LHCN-M2 (cell line): ENCODE data around the gene RAB37. TPM values are rescaled to one million over a fixed set of nuclear protein-coding genes. Genes with fewer than 3 reads are reported as not detected.

Experiments used
- DNase-seq: peaks from one replicate; pipeline ENCODE4 v3.0.0-alpha.2; 2012; ENCODE audit warnings: low read depth
- polyA plus RNA-seq: library from polyadenylated mRNA; unstranded; fragments of >200 nt; gene quantifications from one replicate; pipeline ENCODE4 v1.2.1, GENCODE V29; 2012; ENCODE audit warnings: missing spikeins
- total RNA-seq: library from RNA; depleted of rRNA; stranded (reverse); fragments of >200 nt; gene quantifications from 2 replicates; pipeline ENCODE4 v1.2.3, GENCODE V29; 2014; rRNA removed

The RAB37 gene
- 0.19 and 0.34 TPM in 2 replicates for total RNA-seq
- polyA plus RNA-seq: 0.70 TPM

DNA sequence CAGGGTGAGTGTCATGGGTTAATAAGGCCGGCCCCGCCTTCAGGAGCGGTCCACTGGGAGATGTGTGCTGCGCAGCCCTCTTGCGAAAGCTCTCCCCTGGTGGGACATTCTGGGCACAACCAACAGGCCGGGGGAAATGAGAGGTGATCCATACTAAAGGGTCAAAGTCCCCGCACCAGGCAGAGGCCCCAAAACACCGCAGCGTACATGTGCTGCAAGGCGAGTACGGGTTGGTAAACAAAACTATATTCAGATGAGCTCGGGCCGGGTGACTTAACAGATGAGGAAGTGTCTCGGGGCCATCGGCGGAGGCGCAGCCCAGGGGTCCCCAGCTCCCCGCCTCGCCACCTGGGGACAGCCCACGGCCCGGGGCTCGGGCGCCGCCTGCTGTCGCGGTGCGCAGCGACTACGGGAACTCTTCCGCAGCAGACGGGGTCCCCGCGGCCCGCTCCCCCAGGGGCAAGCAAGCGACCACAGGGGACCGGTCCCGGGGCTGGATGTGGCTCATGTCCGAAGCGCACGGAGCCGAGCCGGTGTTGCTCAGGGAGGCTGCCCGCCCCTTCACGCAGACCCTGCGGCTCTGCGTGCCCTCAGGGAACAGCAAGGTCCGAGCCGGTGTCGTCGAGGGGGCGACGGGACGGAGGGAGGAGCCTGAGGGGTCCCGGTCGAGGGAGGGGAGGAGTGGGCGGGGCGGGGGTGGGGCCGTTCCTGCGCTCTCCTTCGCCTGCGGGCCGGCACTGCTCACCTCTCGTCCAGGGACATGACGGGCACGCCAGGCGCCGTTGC lies at the start of gene RAB37:
RAB37 (plus strand) TSS at position 744 of the 786 bp plus-strand sequence; CDS start at position 761, 17 bp downstream.
- DNase-seq: no peak

- DNase-seq: no peak
Observed at GRCh38 chr17:74687886-74688285, 49.2 kb upstream of the RAB37 start.

DNA sequence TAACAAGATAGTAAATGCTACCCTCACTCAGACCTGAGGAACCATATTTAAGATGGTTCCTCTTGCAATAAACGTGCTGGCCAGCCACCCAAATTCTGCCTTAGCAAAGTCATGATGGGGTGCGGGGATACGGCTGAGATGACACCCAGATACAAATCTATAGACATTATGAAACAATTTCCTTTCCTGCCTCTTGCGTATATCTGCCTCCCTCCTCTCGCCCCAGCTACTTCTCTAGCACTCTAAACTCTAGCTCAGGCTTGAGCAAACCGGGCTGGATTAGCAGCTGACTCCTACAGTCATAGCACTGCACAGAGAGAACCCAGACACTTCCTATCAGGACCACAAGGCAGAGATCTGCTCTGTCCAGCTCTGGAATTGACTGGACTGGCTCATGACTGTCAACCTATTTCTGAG lies 46.6 kb upstream of the RAB37 start:
- DNase-seq: no peak

GRCh38 chr17:74691151-74691550 lies 45.9 kb upstream of the RAB37 start:
- no peak for DNase-seq

GRCh38 chr17:74694081-74694480 lies 43.0 kb upstream of the RAB37 start:
- no peak for DNase-seq

DNA sequence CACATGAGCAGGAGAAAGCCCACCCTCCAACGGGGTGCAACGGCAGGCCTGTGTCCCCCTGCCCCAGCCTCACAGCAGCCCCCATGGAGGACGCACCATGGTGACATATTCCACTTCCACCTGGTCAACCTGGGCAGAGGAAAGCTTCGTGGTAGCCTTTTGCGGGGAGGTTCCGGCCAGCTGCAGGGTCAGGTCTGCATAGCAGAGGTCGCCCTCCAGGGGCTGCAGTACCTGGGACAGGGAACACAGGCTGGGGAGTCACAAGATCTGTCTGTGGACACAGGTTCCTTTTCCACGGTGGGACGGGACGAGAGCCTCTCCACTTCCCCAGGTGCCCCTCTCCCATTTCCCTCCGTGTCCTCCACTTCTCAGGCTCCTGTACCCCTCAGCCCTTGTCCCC lies 41.4 kb upstream of the RAB37 start:
- no peak for DNase-seq

DNA sequence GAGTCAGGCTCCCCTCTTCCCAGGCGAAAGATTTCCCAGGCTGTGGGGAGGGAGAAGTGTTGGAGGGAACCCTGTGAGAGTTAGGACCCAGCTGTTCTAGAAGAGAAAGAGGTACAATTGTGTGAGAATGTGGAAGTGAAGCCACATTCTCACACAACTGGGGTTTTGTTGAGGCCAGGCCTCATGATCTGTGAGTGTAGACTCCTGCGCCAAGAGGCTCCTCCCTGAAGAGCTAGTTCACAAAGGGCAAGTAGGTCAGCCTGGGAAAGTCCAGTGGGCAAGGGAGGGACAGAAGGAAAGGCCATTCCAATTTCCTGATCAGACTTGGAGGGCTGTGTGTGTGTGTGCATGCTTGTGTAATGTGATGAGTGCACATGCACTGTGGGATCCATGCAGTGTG lies 39.5 kb upstream of the RAB37 start:
- no peak for DNase-seq

GRCh38 chr17:74698069-74698468 lies 39.0 kb upstream of the RAB37 start:
- DNase-seq: no peak

DNA sequence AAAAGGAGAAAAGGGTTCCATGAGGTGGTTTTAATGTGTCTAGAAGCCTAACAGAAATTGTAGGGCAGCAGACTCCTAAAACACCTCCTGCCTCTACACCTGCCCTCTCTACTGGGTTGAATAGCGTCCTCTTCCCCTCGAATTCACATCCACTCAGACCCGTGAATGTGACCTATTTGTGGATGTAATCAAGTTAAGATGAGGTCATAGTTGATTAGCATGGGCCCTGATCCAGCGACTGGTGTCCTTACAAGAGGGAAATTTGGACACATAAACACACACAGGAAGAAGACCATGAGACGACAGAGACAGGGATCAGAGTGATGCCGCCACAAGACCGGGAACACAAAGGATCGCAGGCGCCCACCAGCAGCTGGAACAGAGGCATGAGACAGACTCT lies 37.8 kb upstream of the RAB37 start:
- DNase-seq: no peak

DNA sequence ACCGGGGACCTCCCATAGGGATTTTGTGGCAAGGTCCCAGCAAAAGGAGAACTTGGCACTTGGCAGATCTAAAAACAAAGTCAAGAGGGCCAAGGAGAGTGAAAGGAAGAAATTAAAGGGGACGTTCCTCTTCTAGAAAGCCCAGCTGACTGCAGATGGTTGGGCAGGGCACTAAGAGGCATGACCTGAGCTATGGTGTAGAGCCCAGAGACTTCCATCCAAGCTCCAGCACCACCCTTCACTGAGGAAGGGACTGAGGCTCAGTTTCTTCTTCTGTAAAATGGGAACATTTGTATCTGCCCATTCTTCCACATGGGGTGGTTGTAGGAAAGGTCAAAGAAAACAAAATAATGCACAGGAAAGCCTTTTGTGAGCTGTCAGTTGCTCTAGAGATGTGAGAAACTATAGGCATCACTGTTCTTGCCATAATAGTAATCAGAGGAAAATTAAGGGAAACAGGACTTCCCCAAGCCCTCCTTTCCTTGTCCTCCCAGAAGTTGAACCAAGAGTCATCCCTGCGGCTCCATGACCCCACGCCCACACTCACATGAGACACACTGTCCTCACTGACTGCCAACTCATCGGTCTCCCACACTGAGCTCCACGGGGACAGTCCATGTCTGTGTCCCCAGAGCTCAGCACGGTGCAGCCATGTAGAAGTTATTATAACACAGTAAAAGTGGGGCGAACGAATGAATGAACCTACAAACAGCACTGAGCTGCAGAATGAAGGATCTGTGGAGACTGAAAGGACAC lies 34.8 kb upstream of the RAB37 start:
- no peak for DNase-seq

GRCh38 chr17:74703311-74703710 lies 33.7 kb upstream of the RAB37 start:
- no peak for DNase-seq

- DNase-seq: no peak
Observed at GRCh38 chr17:74704544-74704943, 32.5 kb upstream of the RAB37 start.

DNA sequence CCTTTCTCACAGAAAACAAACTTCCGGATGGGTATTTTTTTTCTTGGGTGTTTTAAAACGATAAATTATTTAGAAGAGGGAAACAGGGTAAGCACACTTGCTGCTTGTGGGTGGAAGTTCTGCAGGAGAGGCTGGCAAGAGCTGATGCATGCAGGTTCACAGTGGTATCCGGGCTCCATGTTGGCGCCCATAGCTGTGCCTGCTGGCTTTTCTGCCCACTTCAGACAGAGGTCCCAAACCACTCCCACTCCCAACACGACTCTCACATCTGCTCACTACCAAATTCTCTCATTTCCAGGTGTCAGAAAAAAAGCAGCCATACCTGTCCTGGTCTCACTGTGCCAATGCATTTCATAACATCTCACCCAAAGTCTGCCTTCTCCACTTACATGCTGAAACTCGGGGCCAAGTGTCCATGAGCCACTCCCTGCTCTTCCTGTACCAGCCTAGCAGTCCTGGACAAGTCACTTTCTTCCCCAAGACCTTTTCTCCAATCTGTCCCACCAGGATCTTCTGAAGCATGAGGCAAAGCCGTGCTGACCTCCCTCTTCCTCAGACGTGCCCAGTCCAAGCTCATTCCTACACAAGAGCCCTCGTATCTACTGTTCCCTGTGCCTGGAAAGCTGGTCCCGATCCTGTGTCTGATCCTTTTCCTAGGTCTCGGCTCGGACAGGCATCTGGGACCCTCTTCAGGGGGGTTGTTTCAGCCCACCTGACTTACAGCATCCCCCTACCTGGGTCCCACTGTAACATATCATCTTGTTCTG lies 25.8 kb upstream of the RAB37 start:
- DNase-seq: no peak

DNA sequence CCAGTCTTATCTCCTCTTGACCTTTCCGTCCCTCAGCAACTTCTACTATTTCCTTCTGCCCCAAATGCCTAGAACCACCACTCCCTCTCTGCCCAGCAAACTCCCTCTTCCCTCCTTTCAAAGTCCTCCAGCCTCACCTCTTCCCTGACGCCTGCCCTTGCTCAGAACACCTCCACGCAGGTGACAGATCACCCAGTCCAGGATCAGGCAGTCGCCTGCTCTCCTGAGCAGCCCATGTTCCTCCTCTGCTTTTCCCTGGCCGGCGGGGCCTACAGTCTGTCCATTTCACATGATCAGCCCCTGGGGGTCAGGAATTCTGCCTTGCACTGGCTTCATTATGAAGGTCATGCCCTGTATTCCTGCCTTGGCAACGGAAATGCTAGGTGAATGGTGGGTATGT lies 24.8 kb upstream of the RAB37 start:
- DNase-seq: no peak

GRCh38 chr17:74712756-74713155 lies 24.3 kb upstream of the RAB37 start, which contains the start of gene CD300LF:
Gene CD300LF (minus strand): TSS chr17:74712923. CDS start chr17:74712866, 57 bp downstream.
- no peak for DNase-seq

DNA sequence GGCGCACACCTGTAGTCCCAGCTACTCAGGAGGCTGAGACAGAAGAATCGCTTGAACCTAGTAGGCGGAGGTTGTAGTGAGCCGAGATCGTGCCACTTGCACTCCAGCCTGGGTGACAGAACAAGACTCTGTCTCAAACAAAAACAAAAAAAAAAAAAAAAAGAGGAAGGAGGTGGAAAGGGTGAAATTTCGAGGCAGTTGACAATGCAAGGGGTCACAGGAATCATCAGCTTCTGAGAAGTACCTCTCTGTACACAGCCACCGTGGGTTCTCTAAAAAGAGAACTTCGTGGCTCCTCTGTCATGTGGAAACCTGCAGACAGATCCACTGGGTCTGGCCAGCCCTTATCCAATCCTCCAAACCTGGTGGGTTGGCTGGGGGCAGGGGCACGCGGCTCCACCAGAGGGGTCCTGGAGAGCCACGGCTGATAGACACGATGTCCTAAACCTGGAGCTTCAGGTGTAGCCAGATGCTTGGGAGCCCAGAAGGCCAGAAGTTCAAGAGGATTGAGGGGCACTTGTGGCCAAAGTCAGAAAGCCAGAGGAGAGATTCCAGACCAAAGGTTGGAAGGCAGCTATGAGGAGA lies 23.8 kb upstream of the RAB37 start:
- DNase-seq: no peak

DNA sequence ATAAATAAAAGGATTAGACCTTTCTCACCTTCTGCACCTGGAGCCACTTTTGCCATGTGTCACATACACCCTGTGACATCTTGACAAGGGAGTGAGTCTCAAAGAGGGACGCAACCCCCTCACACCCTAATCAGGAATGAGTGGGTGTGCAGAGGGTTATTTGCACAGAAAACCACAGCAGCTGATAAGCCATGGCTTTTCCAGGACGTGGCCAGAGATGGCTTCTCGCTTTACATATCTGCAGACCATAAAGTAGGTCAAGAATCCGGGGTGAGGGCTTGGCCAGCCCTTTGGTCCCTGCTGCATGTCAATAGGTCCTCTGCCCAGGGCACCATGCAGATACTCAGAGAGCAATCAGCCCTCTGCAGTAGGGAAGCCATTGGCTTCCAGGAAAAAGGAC lies 21.9 kb upstream of the RAB37 start:
- DNase-seq: no peak

DNA sequence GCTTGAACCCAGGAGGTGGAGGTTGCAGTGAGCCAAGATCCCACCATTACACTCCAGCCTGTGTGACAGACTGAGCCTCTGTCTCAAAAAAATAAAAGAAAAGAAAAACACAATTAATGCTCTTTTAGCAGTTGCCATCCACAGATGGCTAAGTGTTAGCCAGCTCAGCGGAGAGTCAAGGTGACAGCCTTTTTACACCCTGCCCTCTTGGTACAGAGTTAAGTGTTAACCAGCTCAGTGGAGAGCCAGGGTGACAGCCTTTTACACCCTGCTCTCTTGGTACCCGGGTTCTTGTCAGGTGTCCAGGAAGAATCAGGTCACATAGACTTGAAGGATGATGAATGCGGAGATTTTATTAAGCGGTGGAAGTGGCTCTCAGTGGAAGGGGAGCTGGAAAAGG lies 16.6 kb upstream of the RAB37 start:
- no peak for DNase-seq

- DNase-seq: no peak
Observed at GRCh38 chr17:74722782-74723181, 14.3 kb upstream of the RAB37 start.

DNA sequence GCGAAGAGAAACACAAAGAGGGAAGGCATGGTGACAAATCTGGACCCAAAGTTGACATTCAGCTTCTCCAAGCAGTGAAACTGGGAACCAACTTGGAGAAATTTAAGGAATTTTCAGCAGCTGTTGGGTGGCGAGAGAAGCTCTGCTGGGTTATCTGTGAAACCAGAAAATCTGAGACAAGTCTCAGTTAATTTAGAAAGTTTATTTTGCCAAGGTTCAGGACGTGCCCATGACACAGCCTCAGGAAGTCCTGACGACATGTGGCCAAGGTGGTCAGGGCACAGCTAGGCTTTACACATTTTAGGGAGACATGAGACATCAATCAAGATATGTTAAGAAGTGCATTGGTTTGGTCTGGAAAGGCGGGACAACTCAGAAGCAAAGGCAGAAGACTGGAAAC lies 13.2 kb upstream of the RAB37 start:
- DNase-seq: no peak

DNA sequence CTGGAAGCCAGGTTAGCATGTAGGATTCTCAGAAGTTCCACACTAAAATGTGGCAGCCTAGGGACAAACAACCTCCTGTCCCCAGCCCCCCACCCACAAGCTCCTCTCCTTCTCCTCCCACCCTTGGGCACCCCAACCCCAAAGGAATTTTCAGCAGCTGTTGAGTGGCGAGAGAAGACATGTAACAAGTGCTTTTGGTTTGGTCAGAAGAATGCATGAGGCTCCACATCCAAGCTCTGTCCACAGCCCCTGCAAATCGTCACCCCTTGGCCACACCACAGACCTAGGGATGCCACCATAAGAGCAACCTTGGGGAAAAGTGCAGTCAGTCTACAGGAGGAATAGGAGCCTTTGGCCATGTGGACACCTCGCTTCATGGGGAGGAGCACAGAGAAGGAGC lies 11.9 kb upstream of the RAB37 start:
- DNase-seq: no peak
